B cell (primary cell): ENCODE data around the gene SLC39A3. TPM values are rescaled to one million over a fixed set of nuclear protein-coding genes. Genes with fewer than 3 reads are reported as not detected.
"Not testable (repeated sequence)": the region's sequence is repeated elsewhere in the genome, so short reads cannot be mapped to it uniquely, and the experiment has no call there.

Experiments used
- ATAC-seq: fragments of 200-7000 bp; cut with Tn5 transposase; one replicate; pipeline ENCODE4 v1.10.0; 2021; ENCODE audit warnings: low read depth, mild to moderate bottlenecking, moderate number of reproducible peaks, moderate library complexity
- CTCF ChIA-PET: fragments of 350-600 bp; sonication (Branson Sonifier 250); formaldehyde crosslinking; loops from one replicate; lab custom pipeline; 2021; ENCODE audit warnings: antibody characterized with exemption, inconsistent platforms; lab: Charles Lee
- POLR2A ChIA-PET: fragments of 350-600 bp; sonication (Branson Sonifier 250); formaldehyde crosslinking; loops from one replicate; lab custom pipeline; 2021; ENCODE audit warnings: antibody characterized with exemption; lab: Charles Lee
- DNase-seq: peaks from one replicate; pipeline ENCODE4 v3.0.0; 2013
- H2AFZ ChIP-seq: 2 replicates; pipeline ENCODE4 v1.6.1; 2012; ENCODE audit warnings: mild to moderate bottlenecking, low read depth, low read length; ENCODE audit not compliant: insufficient read depth, poor library complexity, severe bottlenecking
- H3K27ac ChIP-seq, 2 donors: 1 replicate in 1 of 2; 2 replicates in 1 of 2; pipeline ENCODE4 v1.5.1; 2012 to 2013; ENCODE audit warnings: low read length in 2 of 2, mild to moderate bottlenecking in 2 of 2, moderate library complexity in 1 of 2
- H3K27me3 ChIP-seq, 4 experiments: fragments of 200-600 bp in 1 of 4; sonication (generic) in 1 of 4; replicated peaks in 1 of 4; 1 replicate in 2 of 4; 2 replicates in 2 of 4; pipeline versions ENCODE4 v1.6.1 to v1.7.0; 2013 to 2016; ENCODE audit warnings: low read length in 3 of 4, mild to moderate bottlenecking in 2 of 4, mixed read lengths in 1 of 4, moderate library complexity in 1 of 4; ENCODE audit not compliant: insufficient read depth in 4 of 4, control insufficient read depth in 3 of 4; ENCODE audit errors: control extremely low read depth in 1 of 4
- H3K36me3 ChIP-seq, 2 experiments: replicated peaks in 1 of 2; 1 replicate in 1 of 2; 2 replicates in 1 of 2; pipeline versions ENCODE4 v1.6.1 to v1.7.1; 2013; ENCODE audit warnings: low read length in 1 of 2; ENCODE audit not compliant: insufficient read depth in 2 of 2, control insufficient read depth in 1 of 2; ENCODE audit errors: control extremely low read depth in 1 of 2, extremely low read depth in 1 of 2
- H3K4me1 ChIP-seq, 2 donors: fragments of 200-600 bp in 1 of 2; sonication (generic) in 1 of 2; 1 replicate in 1 of 2; 2 replicates in 1 of 2; pipeline versions ENCODE4 v1.5.1 to v1.6.1; 2013 to 2017; ENCODE audit warnings: low read length in 2 of 2; ENCODE audit not compliant: control insufficient read depth in 2 of 2, insufficient read depth in 2 of 2
- H3K4me2 ChIP-seq: replicated peaks from 2 replicates; pipeline ENCODE3; 2012; ENCODE audit warnings: mild to moderate bottlenecking, low read depth, low read length; ENCODE audit not compliant: poor library complexity, severe bottlenecking
- H3K4me3 ChIP-seq, 5 experiments: fragments of 200-600 bp in 1 of 5; sonication (generic) in 1 of 5; 1 replicate in 3 of 5; 2 replicates in 2 of 5; pipeline versions ENCODE4 v1.5.1 to v1.7.0; 2011 to 2016; ENCODE audit warnings: low read length in 4 of 5, mild to moderate bottlenecking in 4 of 5, low read depth in 2 of 5, control low read depth in 1 of 5, moderate library complexity in 1 of 5; ENCODE audit not compliant: insufficient read depth in 1 of 5; ENCODE audit errors: control extremely low read depth in 1 of 5, extremely low read depth in 1 of 5
- H3K79me2 ChIP-seq: fragments of 200-600 bp; sonication (generic); one replicate; pipeline ENCODE4 v1.6.0; 2016; ENCODE audit warnings: low read length; ENCODE audit not compliant: control insufficient read depth, insufficient read depth
- H3K9ac ChIP-seq: fragments of 200-600 bp; sonication (generic); 2 replicates; pipeline ENCODE4 v1.6.1; 2017; ENCODE audit warnings: mild to moderate bottlenecking, low read length, moderate library complexity
- H3K9me3 ChIP-seq, 3 donors: one replicate each; pipeline versions ENCODE4 v1.6.1 to v1.7.1; 2013; ENCODE audit warnings: low read length in 2 of 3; ENCODE audit not compliant: control insufficient read depth in 2 of 3, insufficient read depth in 1 of 3; ENCODE audit errors: control extremely low read depth in 1 of 3
- H4K20me1 ChIP-seq: 2 replicates; pipeline ENCODE4 v1.6.0; 2012; ENCODE audit warnings: mild to moderate bottlenecking, low read length; ENCODE audit not compliant: insufficient read depth, control insufficient read depth, poor library complexity, severe bottlenecking
- H3K27ac Mint-ChIP-seq: one replicate; pipeline ENCODE4 v1.8.0; 2021; ENCODE audit warnings: mixed read lengths
- H3K27me3 Mint-ChIP-seq: one replicate; pipeline ENCODE4 v1.8.0; 2021; ENCODE audit warnings: mixed read lengths
- H3K4me1 Mint-ChIP-seq: one replicate; pipeline ENCODE4 v1.8.0; 2021; ENCODE audit warnings: mixed read lengths
- H3K4me3 Mint-ChIP-seq: one replicate; pipeline ENCODE4 v1.8.0; 2021; ENCODE audit warnings: mixed read lengths
- H3K9me3 Mint-ChIP-seq: one replicate; pipeline ENCODE4 v1.8.0; 2022; ENCODE audit warnings: mixed read lengths; ENCODE audit not compliant: insufficient read depth
- EZH2 ChIP-seq: IDR thresholded peaks from 2 replicates; pipeline ENCODE4 v1.6.1; 2012; ENCODE audit warnings: borderline replicate concordance, low read depth, mild to moderate bottlenecking, moderate library complexity, low read length; ENCODE audit not compliant: insufficient read depth, poor library complexity, severe bottlenecking
- WGBS: methylation state at CpG from one replicate; pipeline ENCODE4 v1.1.5; 2013; ENCODE audit warnings: missing lambda C conversion rate; ENCODE audit not compliant: insufficient coverage; 5-methylcytosine and 5-hydroxymethylcytosine counted together
- intact Hi-C: fragments of 100-400 bp; cut with micrococcal nuclease; formaldehyde crosslinking; loops from one replicate; pipeline ENCODE4 v1.10.0; 2022
- polyA plus RNA-seq: library from polyadenylated mRNA; depleted of rRNA; stranded (reverse); fragments of >200 nt; gene quantifications from 2 replicates; pipeline ENCODE4 v1.2.3, GENCODE V29; 2012
- total RNA-seq, 2 donors: library from RNA; stranded (reverse); fragments of 120-200 nt in 1 of 2; gene quantifications; 1 replicate in 1 of 2; 2 replicates in 1 of 2; pipeline versions ENCODE4 v1.2.3 to v1.2.4, GENCODE V29; 2013 to 2022
- TF ChIP-seq, protein P1 (sequence below): fragments of 200-600 bp; IDR thresholded peaks from one replicate; pipeline ENCODE4 v1.8.0; 2022; ENCODE audit warnings: antibody characterized with exemption, mild to moderate bottlenecking

Gene SLC39A3
- total and polyA plus RNA-seq, 2 donors (not counting 1 experiment from before 2014, with no cell fraction given): 36.4 to 37.6 TPM

DNA sequence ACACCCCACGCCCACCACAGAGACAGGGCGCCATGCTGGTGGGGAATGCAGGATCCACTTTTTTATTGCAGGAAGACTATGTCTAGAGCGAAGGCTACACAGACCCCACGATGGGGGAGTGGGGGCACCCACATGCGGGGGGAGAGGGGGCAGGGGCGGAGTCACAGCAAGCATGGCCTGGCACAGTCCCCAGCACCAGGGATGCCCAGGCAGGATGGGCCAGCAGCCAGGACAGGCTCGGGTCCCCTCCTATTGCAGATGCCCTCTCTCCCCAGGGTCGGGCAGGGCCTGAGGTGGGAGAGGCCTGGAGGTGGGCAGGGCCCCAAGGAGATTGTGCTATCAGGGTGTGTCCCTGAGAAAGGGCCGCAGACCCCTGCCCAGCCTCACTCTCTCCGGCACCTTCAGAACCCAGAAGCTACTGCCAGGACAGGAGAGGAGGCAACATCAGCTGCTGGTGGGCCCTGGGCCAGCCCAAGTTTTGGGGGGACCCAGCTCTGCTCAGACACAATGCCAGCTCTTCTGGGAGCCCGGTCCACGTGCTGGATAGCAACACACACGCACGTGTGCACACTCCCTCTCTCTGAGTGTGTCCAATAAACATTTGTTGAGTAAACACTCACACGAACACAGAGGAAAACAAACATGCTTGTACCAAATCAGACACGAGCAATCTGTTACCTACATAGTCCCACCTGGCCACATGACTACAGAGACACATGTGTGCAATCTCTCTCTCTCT lies 25.1 kb downstream of the SLC39A3 start:
- ChIA-PET CTCF (no interaction called here), POLR2A (interaction anchor here (0.5 to 0.6 kb wide), 2 partner anchors 449 to 703 kb away, joined by 3 to 5 read pairs; no protein-coding TSS in a partner anchor)
- no peaks in the 10 kb centered on the region for H3K79me2 ChIP-seq
- TF ChIP-seq EZH2: no peak
- TF ChIP-seq, protein P1, sequence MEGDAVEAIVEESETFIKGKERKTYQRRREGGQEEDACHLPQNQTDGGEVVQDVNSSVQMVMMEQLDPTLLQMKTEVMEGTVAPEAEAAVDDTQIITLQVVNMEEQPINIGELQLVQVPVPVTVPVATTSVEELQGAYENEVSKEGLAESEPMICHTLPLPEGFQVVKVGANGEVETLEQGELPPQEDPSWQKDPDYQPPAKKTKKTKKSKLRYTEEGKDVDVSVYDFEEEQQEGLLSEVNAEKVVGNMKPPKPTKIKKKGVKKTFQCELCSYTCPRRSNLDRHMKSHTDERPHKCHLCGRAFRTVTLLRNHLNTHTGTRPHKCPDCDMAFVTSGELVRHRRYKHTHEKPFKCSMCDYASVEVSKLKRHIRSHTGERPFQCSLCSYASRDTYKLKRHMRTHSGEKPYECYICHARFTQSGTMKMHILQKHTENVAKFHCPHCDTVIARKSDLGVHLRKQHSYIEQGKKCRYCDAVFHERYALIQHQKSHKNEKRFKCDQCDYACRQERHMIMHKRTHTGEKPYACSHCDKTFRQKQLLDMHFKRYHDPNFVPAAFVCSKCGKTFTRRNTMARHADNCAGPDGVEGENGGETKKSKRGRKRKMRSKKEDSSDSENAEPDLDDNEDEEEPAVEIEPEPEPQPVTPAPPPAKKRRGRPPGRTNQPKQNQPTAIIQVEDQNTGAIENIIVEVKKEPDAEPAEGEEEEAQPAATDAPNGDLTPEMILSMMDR: no peak
- peaks cover 0 to 41% (median 10%) of the 10 kb centered on the region in 3 donors for H3K9me3 ChIP-seq
- H3K27ac ChIP-seq: no peak overlapping the region
- Mint-ChIP-seq H3K27me3 (no peaks in the 10 kb centered on the region), H3K9me3 (peaks cover 5% of the 10 kb centered on the region), H3K4me1 (peaks cover 41% of the 10 kb centered on the region), H3K27ac (peak overlapping the region; percentile 20), H3K4me3 (no peak overlapping the region)
- H4K20me1 ChIP-seq: no peaks in the 10 kb centered on the region
- H3K4me3 ChIP-seq: no peak overlapping the region
- no peak overlapping the region for H2AFZ ChIP-seq
- H3K27me3 ChIP-seq: no peaks in the 10 kb centered on the region
- no peak overlapping the region for H3K4me2 ChIP-seq
- peaks cover 0 to 4% of the 10 kb centered on the region in 2 experiments for H3K36me3 ChIP-seq
- H3K4me1 ChIP-seq: peaks cover 26 to 43% of the 10 kb centered on the region in 2 donors
- 97% methylated on average over 14 of the region's 16 CpGs for WGBS
- H3K9ac ChIP-seq: no peak overlapping the region
- DNase-seq (no peak), ATAC-seq (no peak)
- intact Hi-C loops: no loop called here

DNA sequence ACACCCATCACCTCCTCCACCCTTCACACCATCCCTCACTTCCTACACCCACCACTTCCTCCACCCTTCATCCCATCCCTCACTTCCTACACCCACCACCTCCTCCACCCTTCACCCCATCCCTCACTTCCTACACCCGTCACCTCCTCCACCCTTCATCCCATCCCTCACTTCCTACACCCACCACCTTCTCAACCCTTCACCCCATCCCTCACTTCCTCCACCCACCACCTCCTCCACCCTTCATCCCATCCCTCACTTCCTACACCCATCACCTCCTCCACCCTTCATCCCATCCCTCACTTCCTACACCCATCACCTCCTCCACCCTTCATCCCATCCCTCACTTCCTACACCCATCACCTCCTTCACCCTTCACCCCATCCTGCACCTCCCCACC lies 25.7 kb downstream of the SLC39A3 start:
- POLR2A ChIA-PET, H3K9ac ChIP-seq, ATAC-seq: not testable (repeated sequence)

DNA sequence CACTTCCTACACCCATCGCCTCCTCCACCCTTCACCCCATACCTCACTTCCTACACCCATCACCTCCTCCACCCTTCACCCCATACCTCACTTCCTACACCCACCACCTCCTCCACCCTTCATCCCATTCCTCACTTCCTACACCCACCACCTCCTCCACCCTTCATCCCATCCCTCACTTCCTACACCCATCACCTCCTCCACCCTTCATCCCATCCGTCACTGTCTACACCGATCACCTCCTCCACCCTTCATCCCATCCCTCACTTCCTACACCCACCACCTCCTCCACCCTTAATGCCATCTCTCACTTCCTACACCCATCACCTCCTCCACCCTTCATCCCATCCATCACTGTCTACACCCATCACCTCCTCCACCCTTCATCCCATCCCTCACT lies 26.6 kb downstream of the SLC39A3 start:
- H3K4me2 ChIP-seq, H3K4me3 Mint-ChIP-seq, intact Hi-C loops, H3K27me3 Mint-ChIP-seq, H3K4me3 ChIP-seq, H3K9ac ChIP-seq, H2AFZ ChIP-seq, CTCF ChIA-PET, H3K27ac Mint-ChIP-seq, H3K27me3 ChIP-seq, H3K27ac ChIP-seq, H4K20me1 ChIP-seq, ATAC-seq, H3K36me3 ChIP-seq, DNase-seq, H3K9me3 Mint-ChIP-seq, POLR2A ChIA-PET, H3K79me2 ChIP-seq: not testable (repeated sequence)
- peaks cover 42% of the 10 kb centered on the region for H3K4me1 Mint-ChIP-seq
- peaks cover 0 to 43% (median 10%) of the 10 kb centered on the region in 3 donors for H3K9me3 ChIP-seq
- 58% methylated on average over 3 of the region's 3 CpGs for WGBS
- H3K4me1 ChIP-seq: peaks cover 26 to 41% of the 10 kb centered on the region in 2 donors

More for the DNA sequence above, 25.7 kb downstream of the SLC39A3 start:
- H3K27me3 Mint-ChIP-seq, H3K27ac ChIP-seq, H2AFZ ChIP-seq, H3K27me3 ChIP-seq, DNase-seq, CTCF ChIA-PET, H3K4me3 ChIP-seq, H3K36me3 ChIP-seq, H3K79me2 ChIP-seq, H3K9me3 Mint-ChIP-seq, H3K4me2 ChIP-seq, H3K27ac Mint-ChIP-seq, intact Hi-C loops, H4K20me1 ChIP-seq, H3K4me3 Mint-ChIP-seq: not testable (repeated sequence)
- Histone ChIP-seq H3K9me3 (peaks cover 0 to 43% (median 10%) of the 10 kb centered on the region in 3 donors), H3K4me1 (peaks cover 27 to 43% of the 10 kb centered on the region in 2 donors)
- WGBS: 75% methylated on average over 1 of the region's 1 CpG
- peaks cover 42% of the 10 kb centered on the region for H3K4me1 Mint-ChIP-seq
